AG09309 (cell line): ENCODE measurements around the gene SPAG7.

Experiments used
- DNase-seq: peaks from one replicate; pipeline ENCODE4 v3.0.0-alpha.2; 2010; ENCODE audit warnings: low read depth
- H3K4me3 ChIP-seq: 2 replicates; pipeline ENCODE4 v1.5.1; 2011; ENCODE audit warnings: mild to moderate bottlenecking, low read depth, low read length, moderate library complexity; ENCODE audit not compliant: control insufficient read depth
- CTCF ChIP-seq: IDR thresholded peaks from 2 replicates; pipeline ENCODE4 v1.5.1; 2011; ENCODE audit warnings: mild to moderate bottlenecking, low read depth, low read length, inconsistent platforms; ENCODE audit not compliant: insufficient read depth, control insufficient read depth; ENCODE audit errors: missing control alignments

The SPAG7 gene

DNA sequence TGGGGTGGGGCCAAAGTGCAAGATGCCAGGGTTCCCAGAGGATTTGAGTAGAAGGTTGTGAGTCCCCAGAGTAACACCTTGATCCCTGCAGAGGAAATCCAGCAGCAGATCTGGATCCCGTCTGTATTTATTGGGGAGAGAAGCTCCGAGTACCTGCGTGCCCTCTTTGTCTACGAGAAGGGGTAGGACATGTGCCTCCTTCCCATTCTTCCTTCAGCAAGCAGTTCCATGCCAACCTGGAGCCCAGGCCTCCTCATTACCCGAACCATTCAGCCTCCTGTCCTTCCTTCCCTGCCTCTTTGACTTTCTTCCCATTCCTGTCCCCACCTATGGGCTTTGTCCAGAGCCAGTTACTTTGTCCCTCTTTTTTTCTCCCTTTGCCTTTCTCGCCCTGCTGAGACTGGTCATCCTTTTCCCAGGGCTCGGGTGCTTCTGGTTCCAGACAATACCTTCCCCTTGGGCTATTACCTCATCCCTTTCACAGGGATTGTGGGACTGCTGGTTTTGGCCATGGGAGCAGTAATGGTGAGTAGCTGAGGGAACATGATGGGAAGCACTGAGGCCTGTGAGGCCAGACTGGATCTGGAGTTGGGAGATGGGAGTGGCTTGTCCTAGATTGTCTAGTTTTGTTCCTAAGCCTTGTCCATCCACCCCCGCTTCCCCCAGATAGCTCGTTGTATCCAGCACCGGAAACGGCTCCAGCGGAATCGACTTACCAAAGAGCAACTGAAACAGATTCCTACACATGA, 24.7 kb downstream of the SPAG7 start:
- H3K4me3 ChIP-seq, result no peak overlapping the region
- DNase-seq, result no peak
- no peak for TF ChIP-seq CTCF

GRCh38 chr17:4941319-4941610, 26.4 kb downstream of the SPAG7 start:
- TF ChIP-seq CTCF, result no peak
- H3K4me3 ChIP-seq, result peak overlapping the region; percentile 96
- no peak for DNase-seq

DNA sequence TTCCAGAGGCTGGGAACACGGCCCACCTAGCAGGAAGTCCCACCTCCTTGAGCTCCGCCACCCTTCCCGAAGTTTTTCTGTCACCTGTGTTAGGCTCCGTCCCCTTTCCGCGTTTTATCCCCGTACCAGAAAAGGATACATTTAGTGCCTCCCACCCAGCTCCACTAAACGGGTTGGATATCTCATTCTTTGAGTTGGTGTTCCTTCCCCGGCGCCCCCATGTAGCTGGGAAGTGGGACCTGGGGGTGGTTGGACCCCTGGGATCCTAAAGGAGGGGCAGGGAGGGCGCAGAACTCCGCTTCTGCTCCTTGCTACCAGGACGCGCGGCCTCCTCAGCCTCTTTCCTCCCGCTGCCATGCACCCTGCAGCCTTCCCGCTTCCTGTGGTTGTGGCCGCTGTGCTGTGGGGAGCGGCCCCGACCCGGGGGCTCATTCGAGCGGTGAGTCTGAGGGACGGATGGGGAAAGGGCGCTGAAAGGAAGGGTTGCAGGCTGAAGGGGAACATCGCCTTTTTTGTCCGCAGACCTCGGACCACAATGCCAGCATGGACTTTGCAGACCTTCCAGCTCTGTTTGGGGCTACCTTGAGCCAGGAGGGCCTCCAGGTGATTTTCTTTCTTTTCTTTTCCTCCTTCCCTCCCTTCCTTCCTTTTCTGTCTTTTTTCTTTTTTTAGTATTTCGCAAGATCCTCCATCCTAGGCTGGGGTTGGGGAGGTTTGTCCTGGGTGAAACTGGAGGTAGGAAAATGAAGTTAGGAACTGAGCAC, 26.9 kb downstream of the SPAG7 start:
- DNase-seq, result no peak
- peak overlapping the region; percentile 96 for H3K4me3 ChIP-seq
- TF ChIP-seq CTCF, result no peak

DNA sequence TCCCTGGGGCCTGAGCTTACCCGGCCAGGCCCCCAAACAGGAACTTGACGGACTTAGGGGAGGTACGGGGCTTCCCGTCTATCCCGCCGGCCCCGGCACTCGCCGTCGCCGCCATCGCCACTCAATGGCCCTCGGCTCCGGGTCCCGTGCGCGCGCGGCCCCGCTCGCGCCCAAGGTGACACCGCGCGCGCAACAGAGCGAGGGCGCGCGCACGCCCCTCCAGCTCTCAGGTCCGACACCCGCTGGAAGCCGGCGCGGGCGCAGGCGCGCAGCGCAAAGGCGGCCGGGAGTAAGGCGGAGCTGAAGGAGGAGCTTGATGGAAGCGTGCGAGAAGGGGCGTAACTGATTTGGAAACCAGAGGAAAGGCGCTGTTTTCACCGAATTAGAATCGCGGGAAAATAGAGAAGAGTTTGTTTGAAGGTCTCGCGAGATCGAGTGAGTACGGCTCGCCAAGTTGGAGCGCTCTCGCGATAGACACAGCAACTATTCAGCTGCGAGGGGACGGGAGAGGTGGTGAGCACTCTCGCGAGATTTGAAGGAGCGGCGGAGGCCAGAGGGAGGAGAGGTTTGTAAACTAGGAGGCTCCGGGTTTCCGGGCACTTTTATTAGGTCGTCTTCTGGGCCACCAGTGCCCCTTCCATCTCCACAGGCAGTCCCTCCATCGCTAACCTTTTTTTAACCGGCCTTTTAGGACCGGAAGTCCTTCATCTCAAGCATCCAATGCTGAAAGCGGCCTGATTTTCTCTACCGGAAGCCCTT, 27.6 kb downstream of the SPAG7 start, which contains the start of the genes RNF167 and SLC25A11:
Gene RNF167, plus strand, starts transcription at position 473 of the 759 bp plus-strand sequence. CDS start 642 bp downstream, outside the sequence.
Gene SLC25A11, minus strand, starts transcription at position 251 of the 759 bp plus-strand sequence. Its CDS starts 136 bp downstream, at position 115.
- no peak for TF ChIP-seq CTCF
- DNase-seq, result peak; percentile 99
- peak within 1 kb of the TSS; percentile 96 for H3K4me3 ChIP-seq

- TF ChIP-seq CTCF, result no peak
- DNase-seq, result no peak
- peak overlapping the region; percentile 96 for H3K4me3 ChIP-seq
These were observed 28.1 kb downstream of the SPAG7 start for GRCh38 chr17:4939546-4939795.

DNA sequence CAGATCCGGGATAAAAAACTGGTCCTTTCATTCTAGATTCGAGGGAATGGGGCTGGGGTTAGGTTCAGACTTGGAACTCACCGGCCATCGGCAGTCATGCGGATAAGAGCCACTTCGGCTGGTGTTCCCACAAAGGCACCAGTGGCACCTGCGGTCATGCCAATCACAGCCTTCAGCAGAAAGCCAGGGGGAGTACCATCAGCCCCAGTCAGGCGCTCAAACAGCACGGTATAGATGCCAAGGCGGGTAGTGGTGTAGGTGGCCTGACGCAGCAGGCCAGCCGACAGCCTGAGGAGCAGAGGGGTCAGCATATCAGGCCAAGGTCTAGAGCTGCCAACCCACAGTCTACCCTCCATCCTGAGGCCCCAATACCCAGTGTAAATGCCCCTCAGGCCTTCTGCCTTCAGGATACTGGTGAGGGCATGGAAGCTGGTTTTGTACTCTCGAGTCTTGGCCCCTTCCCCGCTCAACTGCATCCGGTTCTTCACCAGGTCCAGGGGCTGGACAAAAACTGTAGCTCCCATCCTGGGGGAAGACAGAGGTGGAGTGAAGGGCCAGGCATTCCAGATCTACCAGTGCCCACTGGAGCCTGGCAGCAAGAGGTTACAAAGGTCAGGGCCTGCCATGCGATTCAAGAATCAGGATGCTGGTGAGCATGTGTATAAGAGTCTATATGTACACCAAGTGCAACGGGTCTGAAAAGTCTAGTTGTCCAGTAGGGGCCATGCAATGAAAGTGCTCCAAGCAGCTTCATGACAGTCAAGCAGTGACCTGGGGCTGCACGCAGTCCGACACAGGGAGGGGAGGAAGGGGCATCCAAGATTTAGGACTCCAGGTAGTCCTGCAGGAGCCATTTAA, 28.7 kb downstream of the SPAG7 start:
- DNase-seq, result no peak
- H3K4me3 ChIP-seq, result peak overlapping the region; percentile 96
- TF ChIP-seq CTCF, result no peak
